IMR-90 (cell line): ENCODE data around the gene ARMC3. TPM values are rescaled to one million over a fixed set of nuclear protein-coding genes. Genes with fewer than 3 reads are reported as not detected.

ENCODE experiments used
- ATAC-seq: fragments of 200-7000 bp; cut with Tn5 transposase; 2 replicates; pipeline ENCODE4 v1.9.1; 2020; ENCODE audit warnings: low read depth, mild to moderate bottlenecking, moderate library complexity
- BruUV-seq: library from RNA; stranded (reverse); fragments of 400-500 nt; replicated peaks from 2 replicates; lab custom pipeline; 2021; lab: Mats Ljungman, UMichigan
- CTCF ChIA-PET: fragments of 300-600 bp; formaldehyde crosslinking; extraction: SDS; loops from one replicate; lab custom pipeline; 2021; ENCODE audit warnings: antibody characterized with exemption; lab: Yijun Ruan, JAX
- POLR2A ChIA-PET: fragments of 300-600 bp; sonication (Branson Sonifier 250); formaldehyde crosslinking; loops from one replicate; lab custom pipeline; 2022; ENCODE audit warnings: antibody characterized with exemption; ENCODE audit not compliant: unreplicated experiment; lab: Charles Lee
- DNase-seq: peaks from one replicate; pipeline ENCODE4 v3.0.0; 2013
- H2AFZ ChIP-seq: replicated peaks from 2 replicates; pipeline ENCODE3; 2013; ENCODE audit warnings: low read length, mild to moderate bottlenecking; ENCODE audit not compliant: poor library complexity
- H2AK5ac ChIP-seq: 2 replicates; pipeline ENCODE4 v1.6.1; 2013; ENCODE audit warnings: low read depth, low read length, inconsistent platforms
- H2AK9ac ChIP-seq: replicated peaks from 2 replicates; pipeline ENCODE3; 2013; ENCODE audit warnings: mild to moderate bottlenecking, low read depth, low read length, moderate library complexity; ENCODE audit not compliant: poor library complexity
- H2BK120ac ChIP-seq: 2 replicates; pipeline ENCODE4 v1.6.1; 2013; ENCODE audit warnings: low read depth, low read length, inconsistent platforms
- H2BK15ac ChIP-seq: 3 replicates; pipeline ENCODE4 v1.6.1; 2013; ENCODE audit warnings: low read depth, low read length, inconsistent platforms
- H2BK20ac ChIP-seq: 2 replicates; pipeline ENCODE4 v1.6.1; 2013; ENCODE audit warnings: low read depth, mild to moderate bottlenecking, inconsistent platforms, low read length, moderate library complexity
- H2BK5ac ChIP-seq: 2 replicates; pipeline ENCODE4 v1.6.1; 2013; ENCODE audit warnings: mild to moderate bottlenecking, low read depth, low read length, inconsistent platforms; ENCODE audit not compliant: poor library complexity, severe bottlenecking
- H3K14ac ChIP-seq: replicated peaks from 2 replicates; pipeline ENCODE4 v1.6.1; 2013; ENCODE audit warnings: low read depth, low read length, inconsistent platforms
- H3K18ac ChIP-seq: 2 replicates; pipeline ENCODE4 v1.6.1; 2013; ENCODE audit warnings: low read depth, low read length, control low read depth
- H3K23ac ChIP-seq: 2 replicates; pipeline ENCODE4 v1.6.1; 2013; ENCODE audit warnings: low read depth, low read length, inconsistent platforms
- H3K27ac ChIP-seq: 2 replicates; pipeline ENCODE4 v1.5.1; 2013; ENCODE audit warnings: mild to moderate bottlenecking, control low read depth, low read length; ENCODE audit not compliant: insufficient read depth
- H3K27me3 ChIP-seq: 2 replicates; pipeline ENCODE4 v1.6.1; 2013; ENCODE audit warnings: low read length; ENCODE audit not compliant: control insufficient read depth, insufficient read depth
- H3K36me3 ChIP-seq: 2 replicates; pipeline ENCODE4 v1.6.1; 2013; ENCODE audit warnings: low read length, mixed read lengths; ENCODE audit not compliant: control insufficient read depth, insufficient read depth
- H3K4ac ChIP-seq: 2 replicates; pipeline ENCODE4 v1.6.1; 2013; ENCODE audit warnings: low read depth, low read length, inconsistent platforms
- H3K4me1 ChIP-seq: 2 replicates; pipeline ENCODE4 v1.6.1; 2013; ENCODE audit warnings: low read length, mixed read lengths; ENCODE audit not compliant: control insufficient read depth, insufficient read depth
- H3K4me2 ChIP-seq: 2 replicates; pipeline ENCODE4 v1.6.1; 2013; ENCODE audit warnings: low read depth, mild to moderate bottlenecking, control low read depth, low read length, moderate library complexity
- H3K4me3 ChIP-seq: 2 replicates; pipeline ENCODE4 v1.5.1; 2013; ENCODE audit warnings: low read depth, mild to moderate bottlenecking, control low read depth, low read length, moderate library complexity; ENCODE audit not compliant: insufficient read depth
- H3K56ac ChIP-seq: 2 replicates; pipeline ENCODE4 v1.6.1; 2013; ENCODE audit warnings: low read length, inconsistent platforms; ENCODE audit not compliant: insufficient read depth; ENCODE audit errors: extremely low read depth
- H3K79me1 ChIP-seq, 2 experiments: 2 replicates each; pipeline ENCODE4 v1.6.1; 2013; ENCODE audit warnings: low read length in 2 of 2, inconsistent platforms in 1 of 2, low read depth in 1 of 2
- H3K9ac ChIP-seq: 2 replicates; pipeline ENCODE4 v1.6.1; 2013; ENCODE audit warnings: low read depth, low read length, control low read depth
- H3K9me1 ChIP-seq: 2 replicates; pipeline ENCODE4 v1.6.1; 2013; ENCODE audit warnings: low read length, inconsistent platforms; ENCODE audit not compliant: insufficient read depth
- H3K9me3 ChIP-seq: 2 replicates; pipeline ENCODE4 v1.6.1; 2013; ENCODE audit warnings: low read length; ENCODE audit not compliant: control insufficient read depth, insufficient read depth
- H4K20me1 ChIP-seq: 2 replicates; pipeline ENCODE4 v1.6.1; 2013; ENCODE audit warnings: low read length, inconsistent platforms; ENCODE audit not compliant: insufficient read depth
- H4K5ac ChIP-seq: 2 replicates; pipeline ENCODE4 v1.6.1; 2013; ENCODE audit warnings: mild to moderate bottlenecking, low read depth, low read length, control low read depth
- H4K8ac ChIP-seq, 2 experiments: 2 replicates each; pipeline ENCODE4 v1.6.1; 2013; ENCODE audit warnings: low read depth in 2 of 2, low read length in 2 of 2, control low read depth in 1 of 2, inconsistent platforms in 1 of 2
- H4K91ac ChIP-seq: 2 replicates; pipeline ENCODE4 v1.6.1; 2013; ENCODE audit warnings: low read depth, low read length, inconsistent platforms; ENCODE audit not compliant: insufficient read depth
- CHD1 ChIP-seq: IDR thresholded peaks from 2 replicates; pipeline ENCODE4 v1.6.1; 2012; ENCODE audit warnings: low read depth, low read length, improper control_type of control experiment
- CTCF ChIP-seq: conservative IDR thresholded peaks from 2 replicates; pipeline ENCODE4 v1.5.1; 2012; ENCODE audit warnings: mild to moderate bottlenecking, low read depth, low read length, improper control_type of control experiment
- RAD21 ChIP-seq: IDR thresholded peaks from 2 replicates; pipeline ENCODE4 v1.6.1; 2012; ENCODE audit warnings: low read length, improper control_type of control experiment
- SMC3 ChIP-seq: fragments of 150-350 bp; IDR thresholded peaks from 2 replicates; pipeline ENCODE4 v1.6.1; 2016; ENCODE audit warnings: low read depth, mild to moderate bottlenecking, antibody characterized with exemption, low read length, moderate library complexity
- WGBS, 2 experiments: methylation state at CpG; one replicate each; pipeline versions ENCODE4 v1.1.5 to v1.1.7; 2013; ENCODE audit warnings: missing lambda C conversion rate in 2 of 2; ENCODE audit not compliant: insufficient read length in 1 of 2; ENCODE audit errors: extremely low coverage in 2 of 2; 5-methylcytosine and 5-hydroxymethylcytosine counted together
- dilution Hi-C: fragments of 300-500 bp; cut with HindIII; formaldehyde crosslinking; loops from one replicate; pipeline ENCODE4 v1.14.3; 2018; ENCODE audit warnings: low sequenced_read_pairs; ENCODE audit not compliant: unreplicated experiment
- in situ Hi-C: fragments of 300-500 bp; cut with MboI; formaldehyde crosslinking; loops from 3 replicates; pipeline ENCODE4 v1.14.3; 2019; ENCODE audit warnings: low sequenced_read_pairs, inconsistent platforms, mixed read lengths
- intact Hi-C: fragments of 100-400 bp; cut with micrococcal nuclease; formaldehyde crosslinking; loops from 2 replicates; pipeline ENCODE4 v1.10.0; 2022
- polyA plus RNA-seq, 3 experiments: library from polyadenylated mRNA; depleted of rRNA; stranded (reverse); fragments of >200 nt; gene quantifications; 2 replicates each; pipeline ENCODE4 v1.2.3, GENCODE V29; 2012; ENCODE audit warnings: low replicate concordance in 1 of 3
- total RNA-seq: library from RNA; depleted of rRNA; stranded (reverse); fragments of >200 nt; gene quantifications from 2 replicates; pipeline ENCODE4 v1.2.3, GENCODE V29; 2012

The ARMC3 gene
- total and polyA plus RNA-seq, 2 of the 4 experiments (the other 2 are of a cell fraction) = not detected

DNA sequence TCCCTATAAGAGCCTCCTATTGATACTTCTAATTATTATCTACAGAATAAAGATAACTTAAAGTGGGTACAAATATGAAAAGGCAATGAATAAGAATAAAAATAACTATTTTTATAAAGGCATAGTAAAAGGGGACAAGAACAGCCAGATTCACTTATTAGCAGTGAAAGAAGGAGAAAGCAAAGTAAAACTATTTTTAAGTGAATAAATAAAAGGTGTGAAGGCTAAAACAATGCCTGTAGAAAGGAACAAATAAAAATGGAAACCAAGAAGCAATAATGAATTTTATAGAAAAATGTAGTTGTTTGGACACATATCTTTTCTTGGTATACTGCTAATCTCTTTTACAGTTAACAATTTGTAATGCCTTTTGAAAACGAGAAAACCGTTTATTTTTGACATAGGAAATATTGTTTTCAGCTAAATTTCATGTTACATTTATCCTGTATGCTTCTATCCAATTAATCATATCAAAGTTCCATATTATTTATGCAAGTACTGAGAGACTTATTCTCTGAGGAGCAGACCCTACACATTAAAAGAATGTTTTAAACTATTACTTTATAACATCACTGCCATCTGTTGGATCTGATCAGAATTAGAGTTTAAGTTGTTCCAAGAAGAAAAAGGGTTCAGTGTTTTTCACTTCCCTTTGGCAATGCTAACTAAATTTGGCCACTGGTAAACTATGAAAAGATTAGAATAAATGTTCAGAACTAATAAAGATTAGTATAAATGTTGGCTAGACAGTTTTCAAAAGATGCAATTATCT lies 59.1 kb downstream of the ARMC3 start:
- in situ Hi-C loops = loop anchor here (10.0 to 25.0 kb wide), 2 partner anchors 412 to 1500 kb away; no protein-coding TSS in a partner anchor

More for the DNA sequence above, 59.1 kb downstream of the ARMC3 start:
- no peak overlapping the region for H2BK5ac ChIP-seq
- intact Hi-C loops = loop anchor here (2.0 to 5.0 kb wide), 7 partner anchors 272 to 1910 kb away; partner anchors contain the start of gene PIP4K2A
- no peak overlapping the region for H3K56ac ChIP-seq
- no peak overlapping the region for H4K8ac ChIP-seq
- no peak overlapping the region for H3K27ac ChIP-seq
- H2BK120ac ChIP-seq = no peak overlapping the region
- BruUV-seq = no TSS peak
- no peaks in the 10 kb centered on the region for H4K20me1 ChIP-seq
- H3K9me3 ChIP-seq = no peaks in the 10 kb centered on the region
- H2AFZ ChIP-seq = no peak overlapping the region
- H2AK5ac ChIP-seq = no peak overlapping the region
- no peak overlapping the region for H3K14ac ChIP-seq
- WGBS, 2 experiments = no CpG with 5 or more reads among the region's 2 CpGs
- ATAC-seq = peak; percentile 59; the same call in 1 of the 2 replicates
- H3K79me1 ChIP-seq = no peaks in the 10 kb centered on the region
- H3K4me1 ChIP-seq = no peaks in the 10 kb centered on the region
- H3K9ac ChIP-seq = no peak overlapping the region
- H2BK15ac ChIP-seq = no peak overlapping the region
- no peak overlapping the region for H3K18ac ChIP-seq
- ChIA-PET POLR2A (no interaction called here), CTCF (no interaction called here)
- H3K36me3 ChIP-seq = no peaks in the 10 kb centered on the region
- H3K27me3 ChIP-seq = peaks cover 11% of the 10 kb centered on the region
- H3K9me1 ChIP-seq = no peaks in the 10 kb centered on the region
- dilution Hi-C loops = no loop called here
- H3K4me3 ChIP-seq = no peak overlapping the region
- no peak overlapping the region for H3K4ac ChIP-seq
- H4K5ac ChIP-seq = no peak overlapping the region
- peak; percentile 48 for TF ChIP-seq CTCF
- TF ChIP-seq SMC3 = peak; percentile 35; the same call in 1 of the 2 replicates
- peak; percentile 51 for TF ChIP-seq RAD21
- no peak for TF ChIP-seq CHD1
- H2BK20ac ChIP-seq = no peak overlapping the region
- no peak overlapping the region for H2AK9ac ChIP-seq
- peak; percentile 38 for DNase-seq
- no peak overlapping the region for H3K23ac ChIP-seq
- no peak overlapping the region for H3K4me2 ChIP-seq
- H4K91ac ChIP-seq = no peak overlapping the region
